Fibroblast of skin of right quadriceps (primary cell): ENCODE measurements around the gene OR4C3.
"Not testable (repeated sequence)": the region's sequence is repeated elsewhere in the genome, so short reads cannot be mapped to it uniquely, and the experiment has no call there.

ENCODE experiments used
- DNase-seq: peaks from one replicate; pipeline ENCODE4 v3.0.0-alpha.2; 2013

The OR4C3 gene

DNA sequence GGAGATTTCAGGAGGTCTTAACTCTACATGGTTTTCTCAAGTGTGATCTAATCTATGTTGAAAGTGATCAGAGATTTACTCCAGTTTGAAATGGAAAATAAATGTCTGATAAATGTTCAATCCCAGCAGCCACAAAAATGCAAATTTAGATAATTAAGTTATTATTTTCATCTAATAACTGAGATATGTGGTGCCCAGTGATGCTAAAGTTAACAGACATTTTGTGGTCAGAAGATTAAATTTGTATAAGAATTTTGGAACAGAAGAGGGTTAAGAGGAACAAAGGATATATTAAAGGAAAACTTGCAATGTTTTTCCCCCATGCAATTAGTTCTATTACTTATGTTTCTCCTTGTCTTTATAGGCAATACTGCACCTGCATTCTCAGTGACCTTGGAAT is at the start of gene OR4C3:
Gene OR4C3 (plus strand): TSS at position 301 of the 400 bp plus-strand sequence. CDS start 102 bp downstream, outside the sequence.
- DNase-seq: not testable (repeated sequence)

DNA sequence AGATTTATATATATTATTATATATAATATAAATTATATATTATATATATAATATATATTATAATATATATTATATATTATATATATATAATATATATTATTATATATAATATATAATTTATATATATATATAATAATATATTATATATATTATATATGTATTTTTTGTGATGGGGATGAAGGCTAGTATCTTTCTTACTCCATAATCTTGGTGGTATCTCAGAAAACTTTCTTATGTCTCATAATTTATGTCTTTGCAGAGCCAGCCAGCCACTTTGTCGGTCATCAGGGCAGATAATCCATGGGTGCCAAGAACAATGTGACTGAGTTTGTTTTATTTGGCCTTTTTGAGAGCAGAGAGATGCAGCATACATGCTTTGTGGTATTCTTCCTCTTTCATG is 18.8 kb upstream of the OR4C3 start, which contains the start of gene OR4S1:
Gene OR4S1 (plus strand): TSS at position 301 of the 400 bp plus-strand sequence. CDS start 0 bp downstream, at position 301.
- DNase-seq: no peak

DNA sequence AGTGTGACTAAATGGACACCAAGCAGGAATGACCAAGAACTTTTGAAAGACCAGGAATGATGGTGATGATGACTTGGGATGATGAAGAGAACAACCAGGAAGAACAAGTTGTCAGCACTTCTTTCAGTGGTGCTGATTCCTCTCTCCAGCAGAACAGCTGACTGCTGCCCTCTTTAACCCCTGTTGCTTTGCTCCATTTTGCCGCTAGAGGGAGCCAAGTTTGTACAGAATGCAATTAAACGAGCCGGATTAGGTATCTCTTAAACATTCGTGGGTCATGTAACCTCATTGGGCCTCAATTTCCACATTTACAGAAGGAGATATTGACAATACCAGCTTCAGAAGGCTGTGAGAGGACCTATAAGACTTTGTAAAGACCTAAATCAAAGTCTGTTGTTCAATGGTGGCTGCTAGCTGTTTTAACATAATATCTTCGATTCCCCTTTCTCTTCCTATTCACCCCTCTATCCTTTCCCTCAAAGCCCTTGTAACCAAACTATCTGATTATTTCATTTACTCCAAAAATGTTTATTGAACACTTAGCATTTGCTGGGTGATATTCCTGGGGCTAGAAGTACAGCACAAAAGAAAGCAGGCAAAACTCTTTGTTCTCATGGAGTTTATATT is 16.8 kb upstream of the OR4C3 start:
- DNase-seq: peak; percentile 9

DNA sequence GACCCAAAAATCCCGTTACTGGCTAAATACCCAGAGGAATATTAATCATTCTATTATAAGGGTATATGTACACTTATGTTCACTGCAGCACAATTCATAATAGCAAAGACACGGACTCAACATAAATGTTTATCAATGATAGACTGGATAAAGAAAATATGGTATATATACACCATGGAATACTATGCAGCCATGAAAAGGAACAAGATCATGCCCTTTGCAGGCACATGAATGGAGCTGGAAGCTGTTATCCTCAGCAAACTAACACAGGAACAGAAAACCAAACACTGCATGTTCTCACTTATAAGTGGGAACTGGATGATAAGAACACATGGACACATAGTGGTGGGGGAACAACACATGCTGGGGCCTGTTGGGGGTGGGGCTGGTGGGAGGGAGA is 11.1 kb upstream of the OR4C3 start:
- not testable (repeated sequence) for DNase-seq

DNA sequence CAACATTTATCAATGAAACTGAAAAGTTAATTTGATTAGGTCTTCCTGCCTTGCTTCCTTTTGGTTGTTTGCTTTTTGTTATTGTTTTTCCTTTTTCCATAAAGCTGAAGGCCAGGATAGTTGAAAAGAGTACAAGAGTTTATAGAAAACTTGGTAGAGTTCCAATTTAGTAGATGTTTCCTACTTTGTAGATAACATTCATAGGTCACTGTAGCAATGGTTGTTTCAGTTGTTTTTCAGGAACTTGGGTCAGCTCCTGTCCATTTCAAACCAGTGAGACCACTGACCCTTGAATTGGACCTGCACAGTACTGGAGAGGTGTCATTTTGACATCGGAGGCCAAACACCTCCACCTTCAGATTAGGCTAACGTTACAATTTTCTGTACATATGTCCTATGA is 4.9 kb upstream of the OR4C3 start:
- not testable (repeated sequence) for DNase-seq

DNA sequence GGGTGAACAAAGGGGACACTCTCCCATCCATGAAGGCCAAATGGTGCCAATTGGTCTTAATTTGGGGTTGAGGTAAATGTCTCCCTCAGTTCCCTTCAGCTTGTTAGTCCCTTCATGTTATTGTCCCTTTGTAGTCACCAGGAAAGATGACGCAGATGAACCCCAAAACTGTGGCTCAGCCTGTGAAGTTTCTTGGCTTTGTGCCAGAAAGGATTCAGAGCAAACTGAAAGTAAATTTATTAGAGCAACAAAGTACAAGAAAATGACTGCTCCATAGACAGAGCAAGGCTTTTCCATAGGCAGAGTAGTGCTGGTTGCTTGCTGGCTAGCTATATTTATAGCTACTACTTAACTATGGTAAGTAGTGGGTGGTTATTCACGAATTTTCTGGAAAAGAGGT is 16.7 kb downstream of the OR4C3 start:
- DNase-seq: no peak

DNA sequence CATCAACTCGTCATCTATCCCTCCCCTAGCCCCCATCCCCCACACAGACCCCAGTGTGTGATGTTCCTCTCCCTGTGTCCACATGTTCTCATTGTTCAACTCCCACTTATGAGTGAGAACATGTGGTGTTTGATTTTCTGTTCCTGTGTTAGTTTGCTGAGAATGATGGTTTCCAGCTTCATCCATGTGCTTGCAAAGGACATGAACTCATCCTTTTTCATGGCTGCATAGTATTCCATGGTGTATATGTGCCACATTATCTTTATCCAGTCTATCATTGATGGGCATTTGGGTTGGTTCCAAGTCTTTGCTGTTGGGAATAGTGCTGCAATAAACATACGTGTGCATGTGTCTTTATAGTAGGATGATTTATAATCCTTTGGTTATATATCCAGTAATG is 17.8 kb downstream of the OR4C3 start:
- DNase-seq: not testable (repeated sequence)

DNA sequence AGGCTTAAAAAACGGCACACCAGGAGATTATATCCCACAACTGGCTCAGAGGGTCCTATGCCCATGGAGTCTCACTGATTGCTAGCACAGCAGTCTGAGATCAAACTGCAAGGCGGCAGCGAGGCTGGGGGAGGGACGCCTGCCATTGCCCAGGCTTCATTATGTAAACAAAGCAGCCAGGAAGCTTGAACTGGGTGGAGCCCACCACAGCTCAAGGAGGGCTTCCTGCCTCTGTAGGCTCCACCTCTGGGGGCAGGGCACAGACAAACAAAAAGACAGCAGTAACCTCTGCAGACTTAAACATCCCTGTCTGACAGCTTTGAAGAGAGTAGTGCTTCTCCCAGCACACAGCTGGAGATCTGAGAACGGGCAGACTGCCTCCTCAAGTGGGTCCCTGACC is 21.6 kb downstream of the OR4C3 start:
- DNase-seq: not testable (repeated sequence)

DNA sequence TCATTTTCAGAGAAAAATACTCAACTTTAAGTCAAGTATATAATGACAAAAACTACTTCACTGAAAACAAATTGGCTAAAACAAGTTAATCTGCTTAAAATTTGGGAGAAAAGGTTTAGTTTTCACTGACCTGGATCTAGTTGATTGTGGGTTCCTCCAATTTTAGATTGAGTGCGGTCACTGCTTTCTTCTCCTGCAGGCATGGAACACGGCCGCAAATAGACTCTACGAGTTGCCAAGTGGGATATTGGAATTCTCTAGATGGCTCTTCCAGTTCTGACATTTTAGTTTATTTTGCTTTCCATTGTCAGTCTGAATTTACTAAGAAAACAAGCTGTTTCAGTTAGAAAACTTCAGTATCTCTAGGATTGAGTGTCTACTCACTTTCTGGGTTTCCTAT is 29.3 kb downstream of the OR4C3 start:
- DNase-seq: no peak

DNA sequence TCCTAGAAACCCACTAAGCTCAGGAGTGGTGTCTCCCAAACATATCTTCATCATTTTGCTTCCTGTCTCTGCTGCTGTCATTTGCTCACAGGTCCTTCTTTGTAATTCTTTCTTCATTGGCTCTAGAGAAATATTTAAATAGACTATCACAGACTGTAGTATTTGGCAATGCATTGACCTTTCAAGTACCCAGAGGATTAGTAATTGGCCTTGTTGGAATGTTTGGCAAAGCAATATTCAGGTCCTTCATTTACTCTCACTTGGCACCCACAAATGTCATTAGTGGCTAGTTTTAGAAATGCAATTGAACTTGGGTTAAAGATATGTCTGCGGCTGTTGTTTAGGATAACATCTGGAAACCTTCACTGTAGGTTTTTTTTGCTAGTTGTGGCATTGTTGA is 30.0 kb downstream of the OR4C3 start:
- DNase-seq: no peak

DNA sequence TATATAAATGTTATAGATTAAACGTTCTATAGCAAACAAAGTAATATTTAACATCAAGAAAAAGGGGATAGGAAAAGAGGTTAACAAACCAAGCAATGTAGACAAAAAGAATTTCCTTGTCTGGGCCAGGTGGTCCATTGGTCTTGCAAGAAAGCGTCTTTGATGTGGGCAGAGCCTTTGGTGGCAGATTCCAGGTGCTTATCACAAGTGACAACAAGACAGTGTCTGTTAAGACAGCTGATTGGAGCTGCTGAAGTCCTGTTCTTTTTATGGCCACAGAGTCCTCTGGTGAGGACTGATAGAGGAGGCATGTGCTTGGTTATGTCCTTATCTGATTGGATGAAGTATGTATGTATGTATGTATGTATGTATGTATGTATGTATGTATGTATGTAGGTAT is 36.6 kb downstream of the OR4C3 start:
- DNase-seq: not testable (repeated sequence)

DNA sequence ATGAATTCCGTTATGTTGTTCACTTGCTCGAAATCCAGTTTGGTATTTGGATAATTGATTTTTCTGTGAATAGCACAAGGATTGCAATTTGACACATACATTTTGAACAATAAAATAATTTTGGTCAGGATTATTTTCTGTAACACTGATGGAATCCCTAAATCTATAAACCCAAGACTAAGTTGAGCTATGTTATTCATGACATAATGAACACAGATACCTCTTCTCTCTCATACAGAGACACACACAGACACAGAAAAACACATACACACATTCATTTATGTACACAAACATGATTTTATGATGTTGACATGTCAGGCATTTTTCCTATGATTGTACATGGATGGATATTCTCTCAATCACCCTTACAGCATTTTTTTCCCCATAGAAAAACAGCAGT is 41.6 kb downstream of the OR4C3 start, which contains the start of gene OR4C5:
Gene OR4C5 (minus strand): TSS at position 101 of the 400 bp plus-strand sequence. CDS start 0 bp downstream, at position 101.
- no peak for DNase-seq
